Adrenal gland (tissue), 5 donors: ENCODE data around the gene TAX1BP1.

Source experiments
- CTCF ChIP-seq, 6 experiments: fragments of 450-650 bp in 4 of 6; fragments of 200-600 bp in 2 of 6; sonication (generic) in 1 of 6; IDR thresholded peaks; 1 replicate in 5 of 6; 2 replicates in 1 of 6; pipeline versions ENCODE4 v1.5.1 to v1.8.0; 2016 to 2021; ENCODE audit warnings: antibody characterized with exemption in 6 of 6, mild to moderate bottlenecking in 2 of 6, moderate library complexity in 1 of 6
- POLR2A ChIP-seq, 2 donors: fragments of 450-650 bp; IDR thresholded peaks; one replicate each; pipeline ENCODE4 v1.6.1; 2017; ENCODE audit warnings: antibody characterized with exemption in 2 of 2, mild to moderate bottlenecking in 2 of 2, moderate library complexity in 1 of 2
- donor health status: DM: no; HTN: no; CAD: no.

DNA sequence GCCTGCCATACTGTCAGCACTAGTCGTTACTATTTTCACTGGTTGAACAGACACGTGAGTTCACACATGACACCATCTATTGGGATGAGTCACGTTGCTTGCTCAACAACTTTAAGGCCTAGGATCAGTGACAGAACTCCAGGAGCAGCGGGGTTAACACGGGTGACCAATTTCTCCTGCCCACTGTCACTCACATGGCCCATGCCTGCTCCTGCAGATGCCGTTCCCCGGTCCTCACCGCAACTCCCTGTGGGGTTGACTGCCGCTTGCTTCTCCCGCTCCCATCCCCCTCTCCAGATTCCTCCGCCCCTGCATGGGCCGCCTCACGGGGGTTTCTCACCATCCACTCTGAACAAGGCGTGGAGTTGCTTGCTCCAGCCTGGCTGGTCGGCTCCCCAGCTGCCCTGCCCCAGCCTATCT, 128.2 kb downstream of the TAX1BP1 start:
- TF ChIP-seq CTCF (IDR thresholded peaks at IDR 0.05) (no peak), POLR2A (IDR thresholded peaks at IDR 0.05) (no peak)
